Adrenal gland (tissue), 5 donors: ENCODE measurements around the gene TBC1D25.

ENCODE experiments used
- POLR2A ChIP-seq, 2 donors: fragments of 450-650 bp; IDR thresholded peaks; one replicate each; pipeline ENCODE4 v1.6.1; 2017; ENCODE audit warnings: antibody characterized with exemption in 2 of 2, mild to moderate bottlenecking in 2 of 2, moderate library complexity in 1 of 2
- TF ChIP-seq, protein P1 (sequence below), 6 experiments: fragments of 450-650 bp in 4 of 6; fragments of 200-600 bp in 2 of 6; sonication (generic) in 1 of 6; IDR thresholded peaks; 1 replicate in 5 of 6; 2 replicates in 1 of 6; pipeline versions ENCODE4 v1.5.1 to v1.8.0; 2016 to 2021; ENCODE audit warnings: antibody characterized with exemption in 6 of 6, mild to moderate bottlenecking in 2 of 6, moderate library complexity in 1 of 6
- donor health status: DM: no; HTN: no; CAD: no.

DNA sequence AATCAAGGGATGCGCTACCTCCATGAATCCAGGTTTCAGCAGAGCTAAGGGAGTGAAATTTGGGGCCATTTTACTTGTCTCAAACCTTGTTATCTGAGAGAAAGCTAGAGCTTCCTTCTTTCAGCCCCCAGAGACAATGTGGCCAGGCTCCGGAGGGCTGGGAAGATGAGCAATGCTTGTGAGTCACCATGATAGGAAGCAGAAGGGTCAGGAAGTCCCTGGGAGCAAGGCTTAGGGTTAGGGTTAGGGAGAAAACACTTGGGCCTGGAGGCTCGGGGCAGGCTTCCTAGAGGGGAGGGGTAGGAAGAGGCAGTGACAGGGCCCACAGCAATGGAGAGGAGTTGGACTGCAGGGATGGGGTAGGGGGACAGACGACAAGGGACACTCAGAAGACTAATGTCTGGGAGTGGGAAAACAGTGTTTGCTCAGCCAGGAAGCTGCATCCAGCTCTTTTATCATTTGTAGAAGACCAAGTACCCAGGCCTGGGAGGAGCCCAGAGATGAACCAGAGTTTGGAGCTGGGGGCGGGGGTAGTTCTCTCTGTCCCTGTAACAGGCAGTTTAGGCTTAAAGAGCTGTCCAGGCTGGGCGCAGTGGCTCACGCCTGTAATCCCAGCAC lies 47.1 kb upstream of the TBC1D25 start:
- TF ChIP-seq, protein P1, sequence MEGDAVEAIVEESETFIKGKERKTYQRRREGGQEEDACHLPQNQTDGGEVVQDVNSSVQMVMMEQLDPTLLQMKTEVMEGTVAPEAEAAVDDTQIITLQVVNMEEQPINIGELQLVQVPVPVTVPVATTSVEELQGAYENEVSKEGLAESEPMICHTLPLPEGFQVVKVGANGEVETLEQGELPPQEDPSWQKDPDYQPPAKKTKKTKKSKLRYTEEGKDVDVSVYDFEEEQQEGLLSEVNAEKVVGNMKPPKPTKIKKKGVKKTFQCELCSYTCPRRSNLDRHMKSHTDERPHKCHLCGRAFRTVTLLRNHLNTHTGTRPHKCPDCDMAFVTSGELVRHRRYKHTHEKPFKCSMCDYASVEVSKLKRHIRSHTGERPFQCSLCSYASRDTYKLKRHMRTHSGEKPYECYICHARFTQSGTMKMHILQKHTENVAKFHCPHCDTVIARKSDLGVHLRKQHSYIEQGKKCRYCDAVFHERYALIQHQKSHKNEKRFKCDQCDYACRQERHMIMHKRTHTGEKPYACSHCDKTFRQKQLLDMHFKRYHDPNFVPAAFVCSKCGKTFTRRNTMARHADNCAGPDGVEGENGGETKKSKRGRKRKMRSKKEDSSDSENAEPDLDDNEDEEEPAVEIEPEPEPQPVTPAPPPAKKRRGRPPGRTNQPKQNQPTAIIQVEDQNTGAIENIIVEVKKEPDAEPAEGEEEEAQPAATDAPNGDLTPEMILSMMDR (IDR thresholded peaks at IDR 0.05), result no peak
- no peak for TF ChIP-seq POLR2A (IDR thresholded peaks at IDR 0.05)
